Ishikawa (cell line): ENCODE results near the gene RAB3IL1.

Source experiments
- CEBPB ChIP-seq: IDR thresholded peaks from 2 replicates; pipeline ENCODE4 v1.6.1; 2012
- MAX ChIP-seq: IDR thresholded peaks from 2 replicates; pipeline ENCODE4 v1.6.1; 2012
- NFIC ChIP-seq: IDR thresholded peaks from 2 replicates; pipeline ENCODE4 v1.6.1; 2012
- RAD21 ChIP-seq: IDR thresholded peaks from 2 replicates; pipeline ENCODE4 v1.6.1; 2012; ENCODE audit warnings: low read depth
- REST ChIP-seq: IDR thresholded peaks from 2 replicates; pipeline ENCODE4 v1.6.1; 2012; ENCODE audit warnings: low read depth, mild to moderate bottlenecking
- TAF1 ChIP-seq: IDR thresholded peaks from 2 replicates; pipeline ENCODE4 v1.6.1; 2012; ENCODE audit warnings: low read depth, mild to moderate bottlenecking
- TCF12 ChIP-seq: IDR thresholded peaks from 2 replicates; pipeline ENCODE4 v1.6.1; 2012; ENCODE audit warnings: low read depth

- no peak for TF ChIP-seq CEBPB
- TF ChIP-seq TCF12: no peak
- no peak for TF ChIP-seq REST
- TF ChIP-seq NFIC: no peak
- TF ChIP-seq RAD21: no peak
- TF ChIP-seq TAF1: no peak
- no peak for TF ChIP-seq MAX
Measured at GRCh38 chr11:61850687-61851086, 66.7 kb downstream of the RAB3IL1 start.
